Panc1 (cell line): ENCODE measurements around the gene KRTAP23-1.

ENCODE experiments used
- POLR2AphosphoS5 ChIP-seq: IDR thresholded peaks from 2 replicates; pipeline ENCODE4 v1.6.1; 2012; ENCODE audit warnings: mild to moderate bottlenecking, low read depth, low read length, moderate library complexity
- SIN3A ChIP-seq: IDR thresholded peaks from 2 replicates; pipeline ENCODE4 v1.6.1; 2012; ENCODE audit warnings: low read depth, mild to moderate bottlenecking, low read length, moderate library complexity, borderline replicate concordance; ENCODE audit not compliant: insufficient read depth
- TF ChIP-seq, protein P1 (sequence below): fragments of 450-650 bp; IDR thresholded peaks from 2 replicates; pipeline ENCODE4 v1.5.1; 2017; ENCODE audit warnings: mild to moderate bottlenecking

DNA sequence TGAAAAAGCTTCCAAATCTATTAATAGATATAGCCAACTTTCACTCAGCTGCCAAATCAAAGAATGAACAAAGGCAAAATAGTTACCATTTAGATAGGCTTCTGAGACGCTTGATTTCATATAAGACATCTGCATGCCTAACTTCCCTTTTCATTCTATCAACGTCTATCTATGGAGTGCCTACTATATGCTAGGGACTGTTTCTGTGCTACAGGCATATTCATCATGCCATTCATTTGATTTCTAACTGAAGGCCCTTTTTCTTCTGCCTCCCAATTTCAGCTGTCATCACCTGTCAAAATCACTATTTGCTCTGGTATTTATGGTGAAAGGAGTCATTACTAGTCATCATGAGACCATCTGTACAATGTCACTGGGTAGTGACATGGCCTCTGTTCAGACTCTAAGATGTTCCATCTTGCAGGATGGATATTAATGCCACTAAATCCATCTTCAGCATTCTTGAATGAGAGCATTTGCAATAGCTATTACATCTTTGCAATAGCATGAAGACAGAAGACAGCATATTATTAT, 43.2 kb upstream of the KRTAP23-1 start:
- TF ChIP-seq, protein P1, sequence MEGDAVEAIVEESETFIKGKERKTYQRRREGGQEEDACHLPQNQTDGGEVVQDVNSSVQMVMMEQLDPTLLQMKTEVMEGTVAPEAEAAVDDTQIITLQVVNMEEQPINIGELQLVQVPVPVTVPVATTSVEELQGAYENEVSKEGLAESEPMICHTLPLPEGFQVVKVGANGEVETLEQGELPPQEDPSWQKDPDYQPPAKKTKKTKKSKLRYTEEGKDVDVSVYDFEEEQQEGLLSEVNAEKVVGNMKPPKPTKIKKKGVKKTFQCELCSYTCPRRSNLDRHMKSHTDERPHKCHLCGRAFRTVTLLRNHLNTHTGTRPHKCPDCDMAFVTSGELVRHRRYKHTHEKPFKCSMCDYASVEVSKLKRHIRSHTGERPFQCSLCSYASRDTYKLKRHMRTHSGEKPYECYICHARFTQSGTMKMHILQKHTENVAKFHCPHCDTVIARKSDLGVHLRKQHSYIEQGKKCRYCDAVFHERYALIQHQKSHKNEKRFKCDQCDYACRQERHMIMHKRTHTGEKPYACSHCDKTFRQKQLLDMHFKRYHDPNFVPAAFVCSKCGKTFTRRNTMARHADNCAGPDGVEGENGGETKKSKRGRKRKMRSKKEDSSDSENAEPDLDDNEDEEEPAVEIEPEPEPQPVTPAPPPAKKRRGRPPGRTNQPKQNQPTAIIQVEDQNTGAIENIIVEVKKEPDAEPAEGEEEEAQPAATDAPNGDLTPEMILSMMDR: no peak
- TF ChIP-seq SIN3A: no peak
- TF ChIP-seq POLR2AphosphoS5: no peak
